Smooth muscle cell of the brain vasculature (primary cell): ENCODE measurements around the gene MXRA8.
"Not testable (repeated sequence)": the region's sequence is repeated elsewhere in the genome, so short reads cannot be mapped to it uniquely, and the experiment has no call there.

Source experiments
- DNase-seq: peaks from one replicate; pipeline ENCODE4 v3.0.0-alpha.2; 2012; ENCODE audit warnings: low read depth, low spot score

The MXRA8 gene

GRCh38 chr1:1320666-1321448, 37.5 kb downstream of the MXRA8 start:
- DNase-seq, result no peak

DNA sequence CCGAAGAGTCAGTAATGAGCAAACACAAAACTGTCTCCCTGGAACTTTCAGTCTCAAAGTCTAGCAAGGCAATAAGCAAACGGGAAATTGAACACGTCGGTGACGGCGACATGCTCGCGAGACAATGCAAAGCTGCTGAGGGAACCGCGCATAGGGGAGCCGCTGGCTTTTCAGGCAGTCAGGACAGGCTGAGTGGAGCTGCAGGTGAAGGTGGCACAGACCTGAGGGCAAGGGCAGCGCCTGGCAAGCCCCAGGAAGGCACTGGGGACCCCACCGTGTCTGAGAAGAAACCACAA, 38.8 kb downstream of the MXRA8 start:
- DNase-seq, result no peak

DNA sequence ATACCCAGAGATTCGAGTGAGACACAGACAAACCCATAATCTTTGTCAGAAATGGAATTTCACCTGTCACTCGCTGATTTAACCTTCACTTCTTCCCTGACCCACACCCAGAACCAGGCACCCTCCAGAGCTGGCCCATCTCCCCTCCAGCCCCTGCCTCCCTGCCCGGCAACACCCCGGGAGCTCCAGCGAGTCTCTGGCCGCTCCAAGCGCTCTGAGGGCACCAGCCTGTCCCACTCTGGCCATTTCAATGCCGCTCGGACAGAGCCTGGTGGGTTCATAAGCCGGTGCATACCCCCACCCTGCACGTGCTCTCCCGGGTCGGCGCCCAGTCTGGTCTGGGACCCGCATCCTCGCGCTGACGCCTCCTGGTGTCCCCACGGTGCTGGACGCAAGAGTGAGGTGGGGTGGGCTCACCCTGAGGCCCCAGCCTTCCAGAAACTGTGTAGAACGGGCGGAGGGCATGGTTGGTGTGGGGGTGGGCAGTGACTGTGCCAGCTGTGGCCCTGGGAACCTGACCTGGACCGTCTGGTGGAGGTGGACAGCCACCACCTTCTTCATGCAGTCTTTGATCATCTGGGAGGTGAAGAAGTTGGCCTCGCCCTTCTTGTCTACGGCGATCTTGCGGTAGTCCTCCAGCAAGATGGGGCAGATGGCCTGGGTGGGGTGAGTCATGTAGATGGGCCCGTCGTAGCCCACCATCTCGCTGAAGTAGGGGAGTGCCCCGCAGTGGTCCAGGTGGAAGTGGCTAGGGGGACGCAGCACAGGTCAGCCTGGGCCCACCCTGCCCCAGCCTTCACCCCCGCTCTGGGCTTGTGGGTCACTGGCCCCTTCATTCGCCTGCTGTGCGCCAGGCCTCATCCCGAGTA, 39.3 kb downstream of the MXRA8 start:
- DNase-seq, result no peak

- DNase-seq, result peak; percentile 66
These were observed 40.2 kb downstream of the MXRA8 start for GRCh38 chr1:1318131-1318652.

DNA sequence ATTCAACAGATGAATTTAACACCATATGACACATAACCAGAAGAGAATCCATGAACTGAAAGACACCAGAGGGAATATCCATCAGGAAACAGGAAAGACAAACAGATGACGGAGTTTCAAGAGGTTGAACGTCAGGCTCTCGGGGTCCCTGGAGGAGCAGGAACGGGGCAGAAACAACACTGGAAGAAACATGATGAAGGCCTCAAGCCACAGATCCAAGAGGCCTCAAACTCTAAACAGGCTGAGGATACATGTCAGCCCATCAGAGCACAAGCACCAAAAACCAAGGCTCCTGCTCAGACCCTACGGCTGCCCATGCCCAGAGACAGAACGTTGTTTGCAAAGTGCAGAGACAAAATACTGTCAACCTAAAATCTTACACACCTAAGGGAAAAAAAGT, 40.9 kb downstream of the MXRA8 start:
- DNase-seq, result no peak

DNA sequence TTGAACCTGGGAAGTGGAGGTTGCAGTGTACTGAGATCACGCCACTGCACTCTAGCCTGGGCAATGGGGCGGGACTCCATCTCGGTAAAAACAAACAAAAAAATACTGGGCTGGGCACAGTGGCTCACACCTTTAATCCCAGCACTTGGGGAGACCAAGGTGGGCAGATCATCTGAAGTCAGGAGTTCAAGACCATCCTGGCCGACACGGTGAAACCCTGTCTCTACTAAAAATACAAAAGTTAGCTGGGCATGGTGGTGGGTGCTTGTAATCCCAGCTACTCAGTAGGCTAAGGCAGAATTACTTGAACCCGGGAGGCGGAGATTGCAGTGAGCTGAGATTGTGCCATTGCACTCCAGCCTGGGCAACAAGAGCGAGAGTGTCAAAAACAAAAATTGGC, 42.2 kb downstream of the MXRA8 start:
- DNase-seq, result not testable (repeated sequence)

GRCh38 chr1:1315435-1315954, 42.9 kb downstream of the MXRA8 start:
- no peak for DNase-seq

- no peak for DNase-seq
These were observed 43.5 kb downstream of the MXRA8 start for GRCh38 chr1:1314678-1315335.

DNA sequence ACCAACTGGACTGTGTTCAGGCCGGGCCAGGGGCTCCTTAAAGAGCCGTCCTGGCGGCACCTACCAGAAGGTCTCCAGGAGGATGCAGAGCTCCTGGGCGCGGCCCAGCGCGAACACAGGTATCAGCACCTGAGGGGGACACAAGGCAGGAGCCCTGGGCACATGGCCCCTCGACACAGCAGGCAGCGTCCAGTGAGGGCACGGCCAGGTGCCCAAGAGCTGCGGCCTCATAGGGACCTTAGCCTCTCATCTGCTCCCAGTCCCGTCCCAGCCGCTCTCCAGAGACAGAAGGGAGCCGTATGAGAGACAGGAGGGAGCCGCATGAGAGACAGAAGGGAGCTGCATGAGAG, 44.1 kb downstream of the MXRA8 start:
- DNase-seq, result no peak

- no peak for DNase-seq
These were observed 44.7 kb downstream of the MXRA8 start for GRCh38 chr1:1313500-1314236.

GRCh38 chr1:1312450-1313314, 45.7 kb downstream of the MXRA8 start:
- DNase-seq, result no peak

DNA sequence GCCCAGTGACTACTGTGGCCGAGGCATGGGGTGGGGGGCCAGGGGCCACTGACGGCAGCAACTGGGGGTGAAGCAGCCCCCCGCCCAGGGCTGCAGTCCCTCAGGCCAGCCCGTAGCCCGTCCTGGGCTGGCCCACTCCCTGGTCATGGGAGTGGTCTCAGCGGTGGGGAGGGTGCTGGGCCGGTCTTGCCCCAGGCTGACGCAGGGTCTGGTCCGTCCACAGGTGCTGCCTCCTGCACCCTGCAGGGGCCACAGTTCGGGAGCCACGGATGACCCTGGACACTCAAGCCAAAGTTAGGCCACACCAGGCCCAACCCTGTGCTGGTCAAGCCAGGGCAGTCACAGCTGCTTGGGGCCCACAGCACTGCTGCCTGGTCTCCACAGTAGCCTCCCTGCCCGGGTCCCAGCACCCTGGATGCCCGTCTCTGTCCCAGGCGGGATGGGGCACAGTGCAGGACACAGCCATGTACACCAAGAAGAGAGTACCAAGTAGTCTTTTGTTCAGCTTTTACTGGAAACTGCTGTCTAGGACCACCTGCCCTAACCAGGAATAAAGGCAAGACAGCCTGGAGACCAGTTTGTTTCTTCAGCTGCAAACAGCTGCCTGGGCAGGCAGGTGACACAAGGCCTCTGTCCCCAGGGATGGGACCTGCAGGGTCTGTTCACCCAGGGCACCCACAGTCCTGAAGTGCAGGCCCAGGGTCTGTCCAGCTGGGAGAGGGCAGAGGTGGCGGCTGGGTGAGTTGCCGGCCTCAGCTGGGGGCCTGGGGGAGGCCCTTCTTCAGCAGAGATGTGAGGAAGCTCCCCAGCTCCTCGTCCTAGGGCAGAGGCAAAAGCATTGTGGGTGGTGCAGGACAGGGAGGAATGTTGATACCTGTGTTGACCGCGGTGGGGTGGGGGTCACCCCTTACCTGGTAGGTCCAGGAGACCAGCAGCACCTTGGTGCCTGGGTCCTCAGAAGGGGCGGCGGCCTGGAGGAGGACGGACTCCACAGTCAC, 46.9 kb downstream of the MXRA8 start:
- no peak for DNase-seq

DNA sequence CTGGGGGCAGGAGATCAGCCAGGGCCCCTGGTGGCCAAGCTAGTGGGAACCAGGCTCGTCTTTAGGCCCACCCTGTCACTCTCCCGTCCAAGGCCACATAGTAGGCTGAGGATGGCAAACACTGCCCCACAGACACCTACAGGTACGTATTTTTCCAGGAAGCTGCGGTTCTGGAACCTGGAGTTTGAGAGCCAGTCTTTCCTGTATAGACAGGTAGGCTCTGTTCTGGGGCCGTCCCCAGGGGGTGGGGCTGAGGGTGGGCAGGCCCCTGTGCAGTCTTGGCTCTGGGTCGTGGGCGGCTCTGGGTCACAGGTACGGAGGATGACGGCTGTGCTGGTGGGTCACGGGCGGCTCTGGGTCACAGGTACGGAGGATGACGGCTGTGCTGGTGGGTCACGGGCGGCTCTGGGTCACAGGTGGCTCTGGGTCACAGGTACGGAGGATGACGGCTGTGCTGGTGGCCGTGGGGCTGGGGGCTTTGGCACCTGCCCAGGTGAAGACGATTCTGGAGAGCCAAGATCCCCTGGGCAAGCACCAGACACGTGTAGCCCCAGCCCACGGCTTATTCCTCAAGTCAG, 47.8 kb downstream of the MXRA8 start:
- no peak for DNase-seq

GRCh38 chr1:1310109-1310385, 48.3 kb downstream of the MXRA8 start:
- no peak for DNase-seq

GRCh38 chr1:1309251-1310108, 48.9 kb downstream of the MXRA8 start:
- no peak for DNase-seq

DNA sequence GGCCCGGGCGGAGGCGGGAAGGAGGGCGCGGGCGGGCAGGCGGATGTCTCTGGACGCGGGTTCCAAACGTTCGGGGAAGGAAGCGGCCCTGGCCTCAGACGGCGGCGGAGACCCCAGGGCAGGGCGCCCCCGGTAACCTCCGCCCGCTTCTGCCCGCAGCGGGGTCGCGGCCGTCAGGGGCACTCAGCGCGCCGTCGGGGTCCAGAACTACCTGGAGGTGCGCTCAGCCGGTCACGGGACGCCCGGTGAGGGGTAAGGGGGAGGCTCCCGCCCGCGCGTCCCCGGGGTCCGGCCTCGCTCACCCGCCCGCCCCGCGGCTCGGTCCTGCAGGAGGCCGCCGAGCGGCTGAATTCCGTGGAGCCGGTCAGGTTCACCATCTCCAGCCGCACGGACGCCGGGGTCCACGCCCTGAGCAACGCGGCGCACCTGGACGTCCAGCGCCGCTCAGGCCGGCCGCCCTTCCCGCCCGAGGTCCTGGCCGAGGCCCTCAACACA, 49.6 kb downstream of the MXRA8 start:
- DNase-seq, result no peak

GRCh38 chr1:1307923-1308755, 50.2 kb downstream of the MXRA8 start, which contains the start of the genes ACAP3 and PUSL1:
Gene ACAP3 (minus strand): TSS chr1:1307930. CDS start chr1:1307815, 115 bp downstream.
Gene PUSL1 (plus strand): TSS chr1:1308597. CDS start chr1:1308644, 47 bp downstream.
- DNase-seq, result peak; percentile 72
